ENCODE measurements around the gene PAK6. TPM values are rescaled to one million over a fixed set of nuclear protein-coding genes. Genes with fewer than 3 reads are reported as not detected.

Gene PAK6
- total RNA-seq, 1 donor: not detected

DNA sequence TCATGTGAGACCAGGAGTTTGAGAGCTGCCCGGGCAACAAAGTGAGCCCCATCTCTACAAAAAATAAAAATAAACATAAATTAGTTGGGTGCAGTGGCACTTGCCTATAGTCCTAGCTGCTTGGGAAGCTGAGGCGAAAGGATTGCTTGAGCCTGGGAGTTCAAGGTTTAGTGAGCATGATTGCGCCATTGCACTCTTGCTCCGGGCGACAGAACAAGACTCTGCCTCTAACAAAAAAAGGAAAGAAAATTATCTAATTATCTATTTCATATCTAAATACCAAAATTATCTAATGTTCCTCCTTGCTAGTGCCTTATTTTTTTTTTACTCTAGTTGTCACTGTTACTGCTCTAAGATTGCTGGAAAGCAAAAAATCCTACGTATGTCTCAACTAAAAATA is 16.7 kb upstream of the PAK6 start:
- Histone ChIP-seq H3K36me3 (ENCODE audit: insufficient read depth, low read length) (peaks cover 25% of the 10 kb centered on the region), H4K20me1 (ENCODE audit: insufficient read depth, low read length) (no peaks in the 10 kb centered on the region), H3K4me2 (ENCODE audit: insufficient read depth, low read length) (no peak overlapping the region), H3K79me2 (ENCODE audit: insufficient read depth, low read length) (no peaks in the 10 kb centered on the region), H3K9me3 (ENCODE audit: low read depth, low read length) (no peaks in the 10 kb centered on the region), H3K4me1 (ENCODE audit: insufficient read depth, low read length) (no peaks in the 10 kb centered on the region), H3K27ac (ENCODE audit: low read depth, low read length) (no peak overlapping the region), H3K4me3 (ENCODE audit: insufficient read depth, low read length) (no peak overlapping the region), H2AFZ (ENCODE audit: low read length) (no peak overlapping the region), H3K27me3 (ENCODE audit: insufficient read depth, low read length) (no peaks in the 10 kb centered on the region)
- TF ChIP-seq, protein P1, sequence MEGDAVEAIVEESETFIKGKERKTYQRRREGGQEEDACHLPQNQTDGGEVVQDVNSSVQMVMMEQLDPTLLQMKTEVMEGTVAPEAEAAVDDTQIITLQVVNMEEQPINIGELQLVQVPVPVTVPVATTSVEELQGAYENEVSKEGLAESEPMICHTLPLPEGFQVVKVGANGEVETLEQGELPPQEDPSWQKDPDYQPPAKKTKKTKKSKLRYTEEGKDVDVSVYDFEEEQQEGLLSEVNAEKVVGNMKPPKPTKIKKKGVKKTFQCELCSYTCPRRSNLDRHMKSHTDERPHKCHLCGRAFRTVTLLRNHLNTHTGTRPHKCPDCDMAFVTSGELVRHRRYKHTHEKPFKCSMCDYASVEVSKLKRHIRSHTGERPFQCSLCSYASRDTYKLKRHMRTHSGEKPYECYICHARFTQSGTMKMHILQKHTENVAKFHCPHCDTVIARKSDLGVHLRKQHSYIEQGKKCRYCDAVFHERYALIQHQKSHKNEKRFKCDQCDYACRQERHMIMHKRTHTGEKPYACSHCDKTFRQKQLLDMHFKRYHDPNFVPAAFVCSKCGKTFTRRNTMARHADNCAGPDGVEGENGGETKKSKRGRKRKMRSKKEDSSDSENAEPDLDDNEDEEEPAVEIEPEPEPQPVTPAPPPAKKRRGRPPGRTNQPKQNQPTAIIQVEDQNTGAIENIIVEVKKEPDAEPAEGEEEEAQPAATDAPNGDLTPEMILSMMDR (IDR thresholded peaks at IDR 0.05; ENCODE audit: extremely low read depth, low read depth, low read length): no peak
- DNase-seq (ENCODE audit: insufficient read length, low spot score, missing footprints): no peak

GRCh38 chr15:40226736-40227135 is 12.1 kb upstream of the PAK6 start:
- peaks cover 5% of the 10 kb centered on the region for H3K36me3 ChIP-seq (ENCODE audit: insufficient read depth, low read length)
- H2AFZ ChIP-seq (ENCODE audit: low read length): no peak overlapping the region

DNA sequence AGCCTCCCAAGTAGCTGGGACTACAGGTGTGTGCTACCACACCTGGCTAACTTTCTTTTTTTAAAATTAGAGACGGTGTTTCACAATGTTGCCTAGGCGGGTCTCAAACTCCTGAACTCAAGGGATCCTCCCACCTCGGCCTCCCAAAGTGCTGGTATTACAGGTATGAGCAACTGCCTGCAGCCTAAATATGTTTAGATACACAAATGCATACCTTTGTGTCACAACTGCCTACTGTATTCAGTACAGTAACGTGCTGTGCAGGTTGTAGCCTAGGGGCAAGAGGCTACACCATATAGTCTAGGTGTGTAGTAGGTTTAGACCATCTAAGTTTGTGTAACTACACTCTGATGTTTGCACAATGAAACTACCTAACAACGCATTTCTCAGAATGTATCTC is 9.5 kb upstream of the PAK6 start:
- H3K79me2 ChIP-seq (ENCODE audit: insufficient read depth, low read length): no peaks in the 10 kb centered on the region
- no peak overlapping the region for H2AFZ ChIP-seq (ENCODE audit: low read length)
- H3K27ac ChIP-seq (ENCODE audit: low read depth, low read length): no peak overlapping the region
- no peak overlapping the region for H3K4me3 ChIP-seq (ENCODE audit: insufficient read depth, low read length)
- H3K9me3 ChIP-seq (ENCODE audit: low read depth, low read length): no peaks in the 10 kb centered on the region
- H3K36me3 ChIP-seq (ENCODE audit: insufficient read depth, low read length): no peaks in the 10 kb centered on the region
- no peaks in the 10 kb centered on the region for H3K27me3 ChIP-seq (ENCODE audit: insufficient read depth, low read length)
- no peak for DNase-seq (ENCODE audit: insufficient read length, low spot score, missing footprints)
- TF ChIP-seq, protein P1 (IDR thresholded peaks at IDR 0.05; ENCODE audit: extremely low read depth, low read depth, low read length): no peak
- no peak overlapping the region for H3K4me2 ChIP-seq (ENCODE audit: insufficient read depth, low read length)
- no peaks in the 10 kb centered on the region for H3K4me1 ChIP-seq (ENCODE audit: insufficient read depth, low read length)
- H4K20me1 ChIP-seq (ENCODE audit: insufficient read depth, low read length): no peaks in the 10 kb centered on the region

More at GRCh38 chr15:40226736-40227135, 12.1 kb upstream of the PAK6 start:
- Histone ChIP-seq H3K27ac (ENCODE audit: low read depth, low read length) (no peak overlapping the region), H4K20me1 (ENCODE audit: insufficient read depth, low read length) (no peaks in the 10 kb centered on the region), H3K4me3 (ENCODE audit: insufficient read depth, low read length) (no peak overlapping the region), H3K4me1 (ENCODE audit: insufficient read depth, low read length) (no peaks in the 10 kb centered on the region), H3K79me2 (ENCODE audit: insufficient read depth, low read length) (no peaks in the 10 kb centered on the region), H3K4me2 (ENCODE audit: insufficient read depth, low read length) (no peak overlapping the region), H3K27me3 (ENCODE audit: insufficient read depth, low read length) (no peaks in the 10 kb centered on the region), H3K9me3 (ENCODE audit: low read depth, low read length) (no peaks in the 10 kb centered on the region)
- no peak for DNase-seq (ENCODE audit: insufficient read length, low spot score, missing footprints)
- TF ChIP-seq, protein P1 (IDR thresholded peaks at IDR 0.05; ENCODE audit: extremely low read depth, low read depth, low read length): no peak

- Histone ChIP-seq H3K4me3 (ENCODE audit: insufficient read depth, low read length) (no peak overlapping the region), H2AFZ (ENCODE audit: low read length) (no peak overlapping the region), H3K4me2 (ENCODE audit: insufficient read depth, low read length) (no peak overlapping the region), H3K27me3 (ENCODE audit: insufficient read depth, low read length) (no peaks in the 10 kb centered on the region), H3K4me1 (ENCODE audit: insufficient read depth, low read length) (no peaks in the 10 kb centered on the region), H4K20me1 (ENCODE audit: insufficient read depth, low read length) (no peaks in the 10 kb centered on the region), H3K79me2 (ENCODE audit: insufficient read depth, low read length) (no peaks in the 10 kb centered on the region), H3K27ac (ENCODE audit: low read depth, low read length) (no peak overlapping the region), H3K36me3 (ENCODE audit: insufficient read depth, low read length) (no peaks in the 10 kb centered on the region), H3K9me3 (ENCODE audit: low read depth, low read length) (no peaks in the 10 kb centered on the region)
- TF ChIP-seq, protein P1 (IDR thresholded peaks at IDR 0.05; ENCODE audit: extremely low read depth, low read depth, low read length): no peak
- no peak for DNase-seq (ENCODE audit: insufficient read length, low spot score, missing footprints)
Measured at GRCh38 chr15:40229956-40230355, 8.9 kb upstream of the PAK6 start.

All from osteoblast (primary cell).